ENCODE results near the gene TRABD.

TRABD gene

DNA sequence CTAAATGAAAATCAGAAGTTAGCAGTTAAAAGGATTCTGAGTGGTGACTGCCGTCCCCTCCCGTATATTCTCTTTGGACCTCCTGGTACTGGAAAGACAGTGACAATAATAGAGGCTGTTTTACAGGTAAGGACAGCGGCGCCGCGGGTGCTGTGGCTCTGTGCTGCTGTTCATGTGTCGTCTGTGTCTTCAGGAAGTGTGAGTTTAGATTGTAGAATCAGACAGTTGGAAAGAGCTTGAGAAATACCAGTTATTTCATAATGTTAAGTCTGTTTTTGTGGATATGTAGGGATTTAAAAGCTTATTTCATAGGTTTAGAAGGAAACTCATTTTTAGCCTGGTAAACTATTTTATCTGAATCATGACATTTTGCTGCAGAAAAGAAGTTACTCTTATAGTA, 42.6 kb upstream of the TRABD start:
- H3K79me2 ChIP-seq (ENCODE audit: insufficient read depth, low read length), result no peaks in the 10 kb centered on the region
- H3K4me1 ChIP-seq (ENCODE audit: insufficient read depth, low read length, poor library complexity, severe bottlenecking), result no peaks in the 10 kb centered on the region
- TF ChIP-seq, protein P1, sequence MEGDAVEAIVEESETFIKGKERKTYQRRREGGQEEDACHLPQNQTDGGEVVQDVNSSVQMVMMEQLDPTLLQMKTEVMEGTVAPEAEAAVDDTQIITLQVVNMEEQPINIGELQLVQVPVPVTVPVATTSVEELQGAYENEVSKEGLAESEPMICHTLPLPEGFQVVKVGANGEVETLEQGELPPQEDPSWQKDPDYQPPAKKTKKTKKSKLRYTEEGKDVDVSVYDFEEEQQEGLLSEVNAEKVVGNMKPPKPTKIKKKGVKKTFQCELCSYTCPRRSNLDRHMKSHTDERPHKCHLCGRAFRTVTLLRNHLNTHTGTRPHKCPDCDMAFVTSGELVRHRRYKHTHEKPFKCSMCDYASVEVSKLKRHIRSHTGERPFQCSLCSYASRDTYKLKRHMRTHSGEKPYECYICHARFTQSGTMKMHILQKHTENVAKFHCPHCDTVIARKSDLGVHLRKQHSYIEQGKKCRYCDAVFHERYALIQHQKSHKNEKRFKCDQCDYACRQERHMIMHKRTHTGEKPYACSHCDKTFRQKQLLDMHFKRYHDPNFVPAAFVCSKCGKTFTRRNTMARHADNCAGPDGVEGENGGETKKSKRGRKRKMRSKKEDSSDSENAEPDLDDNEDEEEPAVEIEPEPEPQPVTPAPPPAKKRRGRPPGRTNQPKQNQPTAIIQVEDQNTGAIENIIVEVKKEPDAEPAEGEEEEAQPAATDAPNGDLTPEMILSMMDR (conservative IDR thresholded peaks at IDR 0.05; ENCODE audit: low read length), result no peak
- no peak for TF ChIP-seq EZH2phosphoT487 (IDR thresholded peaks at IDR 0.05; ENCODE audit: borderline replicate concordance)
- H3K4me3 ChIP-seq (ENCODE audit: low read length, poor library complexity, severe bottlenecking), result no peak overlapping the region
- no peaks in the 10 kb centered on the region for H3K9me3 ChIP-seq (ENCODE audit: insufficient read depth, low read depth, low read length)
- H3K9ac ChIP-seq (ENCODE audit: low read depth, low read length, poor library complexity, severe bottlenecking), result no peak overlapping the region
- no peaks in the 10 kb centered on the region for H3K36me3 ChIP-seq (ENCODE audit: insufficient read depth, low read length)
- H3K27me3 ChIP-seq (ENCODE audit: insufficient read depth, low read length, poor library complexity, severe bottlenecking), result no peaks in the 10 kb centered on the region
- H3K9me2 ChIP-seq (replicated peaks; ENCODE audit: low read depth, low read length), result no peaks in the 10 kb centered on the region
- no peaks in the 10 kb centered on the region for H3F3A ChIP-seq (ENCODE audit: low read depth)
- peak overlapping the region; percentile 20; the same call in 1 of the 2 replicates for H2AFZ ChIP-seq (ENCODE audit: low read length)
- H3K4me2 ChIP-seq (ENCODE audit: low read depth, low read length, poor library complexity, severe bottlenecking), result no peak overlapping the region
- H4K20me1 ChIP-seq (ENCODE audit: insufficient read depth, low read length, poor library complexity, severe bottlenecking), result no peaks in the 10 kb centered on the region

DNA sequence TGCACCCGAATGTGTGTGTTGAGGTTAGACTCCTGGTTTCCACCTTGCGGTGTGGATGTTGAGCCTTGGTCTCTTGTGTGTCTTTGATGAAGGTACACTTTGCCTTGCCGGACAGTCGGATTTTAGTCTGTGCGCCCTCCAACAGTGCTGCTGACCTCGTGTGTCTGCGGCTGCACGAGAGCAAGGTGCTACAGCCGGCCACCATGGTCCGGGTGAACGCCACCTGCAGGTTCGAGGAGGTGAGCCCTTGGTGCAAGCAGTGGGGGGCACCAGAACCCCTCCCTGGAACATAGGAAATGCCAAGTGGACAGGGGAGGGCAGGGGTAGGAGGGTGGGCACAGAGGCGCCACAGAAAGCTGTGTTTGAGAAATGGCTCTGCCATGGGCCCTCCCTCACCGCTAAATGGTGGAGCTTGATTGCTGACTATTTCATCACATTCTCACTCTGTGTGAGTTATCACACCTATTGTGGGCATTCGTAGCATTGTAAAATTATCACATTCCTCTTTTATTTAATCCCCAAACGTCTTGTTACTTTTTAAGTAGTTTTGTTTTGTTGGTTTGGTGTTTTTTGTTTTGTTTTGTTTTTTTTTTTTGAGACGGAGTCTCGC, 41.6 kb upstream of the TRABD start:
- no peaks in the 10 kb centered on the region for H3K4me1 ChIP-seq (ENCODE audit: insufficient read depth, low read length, poor library complexity, severe bottlenecking)
- H3K9me2 ChIP-seq (replicated peaks; ENCODE audit: low read depth, low read length), result no peaks in the 10 kb centered on the region
- no peaks in the 10 kb centered on the region for H4K20me1 ChIP-seq (ENCODE audit: insufficient read depth, low read length, poor library complexity, severe bottlenecking)
- H2AFZ ChIP-seq (ENCODE audit: low read length), result no peak overlapping the region
- no peaks in the 10 kb centered on the region for H3K79me2 ChIP-seq (ENCODE audit: insufficient read depth, low read length)
- H3K36me3 ChIP-seq (ENCODE audit: insufficient read depth, low read length), result no peaks in the 10 kb centered on the region
- H3K4me3 ChIP-seq (ENCODE audit: low read length, poor library complexity, severe bottlenecking), result no peak overlapping the region
- no peaks in the 10 kb centered on the region for H3K27me3 ChIP-seq (ENCODE audit: insufficient read depth, low read length, poor library complexity, severe bottlenecking)
- no peaks in the 10 kb centered on the region for H3F3A ChIP-seq (ENCODE audit: low read depth)
- H3K9ac ChIP-seq (ENCODE audit: low read depth, low read length, poor library complexity, severe bottlenecking), result no peak overlapping the region
- no peak overlapping the region for H3K4me2 ChIP-seq (ENCODE audit: low read depth, low read length, poor library complexity, severe bottlenecking)
- no peak for TF ChIP-seq EZH2phosphoT487 (IDR thresholded peaks at IDR 0.05; ENCODE audit: borderline replicate concordance)
- TF ChIP-seq, protein P1 (conservative IDR thresholded peaks at IDR 0.05; ENCODE audit: low read length), result peak; percentile 31
- no peaks in the 10 kb centered on the region for H3K9me3 ChIP-seq (ENCODE audit: insufficient read depth, low read depth, low read length)

DNA sequence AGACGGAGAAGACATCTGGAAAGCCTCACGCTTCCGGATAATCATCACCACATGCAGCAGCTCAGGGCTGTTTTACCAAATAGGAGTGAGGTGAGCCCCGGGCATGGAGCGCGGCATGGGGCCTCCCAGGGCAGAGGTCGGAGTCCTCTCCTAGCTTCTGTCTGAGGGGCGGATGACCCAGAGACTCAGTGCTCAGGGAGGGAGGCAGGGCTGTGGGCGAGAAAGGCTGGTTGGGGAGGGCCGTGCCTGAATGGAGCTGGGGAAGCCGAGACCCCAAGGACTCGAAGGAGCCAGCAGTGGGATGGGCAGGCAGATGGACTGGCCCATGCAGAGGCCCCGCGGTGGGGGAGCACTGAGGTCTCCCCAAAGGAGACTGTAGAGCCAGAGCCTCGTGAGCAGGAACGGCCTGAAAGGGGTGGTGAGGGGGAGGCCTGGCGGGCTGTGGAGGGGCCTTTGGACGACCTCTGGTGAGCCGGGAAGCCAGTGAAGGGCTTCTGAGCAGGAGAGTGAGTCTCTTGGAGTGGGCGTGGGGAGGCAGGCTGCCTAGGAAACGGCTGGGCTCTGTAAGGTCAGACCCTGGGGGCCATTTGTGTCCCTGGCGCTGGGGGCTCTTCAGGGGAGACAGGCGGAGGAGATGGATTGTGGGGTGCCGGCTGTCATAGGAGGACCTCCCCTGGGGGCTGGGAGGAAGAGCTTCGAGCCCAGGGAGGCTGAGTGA, 39.8 kb upstream of the TRABD start:
- no peak for TF ChIP-seq EZH2phosphoT487 (IDR thresholded peaks at IDR 0.05; ENCODE audit: borderline replicate concordance)
- TF ChIP-seq, protein P1 (conservative IDR thresholded peaks at IDR 0.05; ENCODE audit: low read length), result no peak
- Histone ChIP-seq H3K9me3 (ENCODE audit: insufficient read depth, low read depth, low read length) (no peaks in the 10 kb centered on the region), H2AFZ (ENCODE audit: low read length) (no peak overlapping the region), H3K4me3 (ENCODE audit: low read length, poor library complexity, severe bottlenecking) (no peak overlapping the region), H3K9ac (ENCODE audit: low read depth, low read length, poor library complexity, severe bottlenecking) (no peak overlapping the region), H3K79me2 (ENCODE audit: insufficient read depth, low read length) (no peaks in the 10 kb centered on the region), H3F3A (ENCODE audit: low read depth) (no peaks in the 10 kb centered on the region), H3K9me2 (replicated peaks; ENCODE audit: low read depth, low read length) (no peaks in the 10 kb centered on the region), H4K20me1 (ENCODE audit: insufficient read depth, low read length, poor library complexity, severe bottlenecking) (no peaks in the 10 kb centered on the region), H3K36me3 (ENCODE audit: insufficient read depth, low read length) (no peaks in the 10 kb centered on the region), H3K4me1 (ENCODE audit: insufficient read depth, low read length, poor library complexity, severe bottlenecking) (no peaks in the 10 kb centered on the region), H3K4me2 (ENCODE audit: low read depth, low read length, poor library complexity, severe bottlenecking) (no peak overlapping the region), H3K27me3 (ENCODE audit: insufficient read depth, low read length, poor library complexity, severe bottlenecking) (no peaks in the 10 kb centered on the region)

Data from Loucy (cell line).